H1 (cell line): ENCODE data around the gene SIDT1.

Experiments used
- BCL11A ChIP-seq, 2 experiments: IDR thresholded peaks; one replicate each; pipeline ENCODE4 v1.6.1; 2011; ENCODE audit warnings: low read depth in 2 of 2, low read length in 2 of 2, mild to moderate bottlenecking in 2 of 2
- BRCA1 ChIP-seq: IDR thresholded peaks from 2 replicates; pipeline ENCODE4 v1.6.1; 2012; ENCODE audit warnings: low read depth, low read length, improper control_type of control experiment
- CTCF ChIP-seq, 3 experiments: IDR thresholded peaks; 1 replicate in 2 of 3; 2 replicates in 1 of 3; pipeline versions ENCODE4 v1.5.1 to v1.6.1; 2011; ENCODE audit warnings: low read length in 3 of 3, mild to moderate bottlenecking in 3 of 3, inconsistent platforms in 2 of 3, low read depth in 1 of 3, moderate library complexity in 1 of 3; ENCODE audit not compliant: insufficient read depth in 1 of 3; ENCODE audit errors: control extremely low read depth in 1 of 3
- POLR2A ChIP-seq, 2 experiments: IDR thresholded peaks; 1 replicate in 1 of 2; 2 replicates in 1 of 2; pipeline ENCODE4 v1.6.1; 2011; ENCODE audit warnings: low read depth in 2 of 2, low read length in 2 of 2, mild to moderate bottlenecking in 2 of 2; ENCODE audit errors: control extremely low read depth in 1 of 2
- POLR2AphosphoS5 ChIP-seq: IDR thresholded peaks from 2 replicates; pipeline ENCODE4 v1.6.1; 2011; ENCODE audit warnings: low read depth, low read length
- SP1 ChIP-seq: IDR thresholded peaks from 2 replicates; pipeline ENCODE4 v1.6.1; 2011; ENCODE audit warnings: low read depth, low read length
- ZNF274 ChIP-seq: IDR thresholded peaks from 2 replicates; pipeline ENCODE4 v1.7.0; 2012; ENCODE audit warnings: low read length, borderline replicate concordance; ENCODE audit errors: extremely low read depth

GRCh38 chr3:113551820-113552219 lies 19.5 kb downstream of the SIDT1 start:
- TF ChIP-seq CTCF (IDR thresholded peaks at IDR 0.05; ENCODE audit: control extremely low read depth in 1 of 3, insufficient read depth in 1 of 3, low read depth in 1 of 3, low read length in 3 of 3) (no peak), ZNF274 (no peak), POLR2A (IDR thresholded peaks at IDR 0.05; ENCODE audit: control extremely low read depth in 1 of 2, low read depth in 2 of 2, low read length in 2 of 2) (no peak), BRCA1 (no peak), BCL11A (IDR thresholded peaks at IDR 0.05; ENCODE audit: low read depth in 2 of 2, low read length in 2 of 2) (no peak), SP1 (no peak), POLR2AphosphoS5 (no peak)
